Activated naive CD4-positive, alpha-beta T cell treated with anti-CD3 and anti-CD28 coated beads, Interleukin-2, amount 10 ng/mL, durations not matched to agents 5 hours and 36 hours (primary cell): ENCODE data around the gene TTC23L. TPM values are rescaled to one million over a fixed set of nuclear protein-coding genes. Genes with fewer than 3 reads are reported as not detected.

Experiments used
- total RNA-seq, 2 experiments: library from RNA; stranded (reverse); gene quantifications; one replicate each; pipeline ENCODE4 v1.2.3, GENCODE V29; 2021

Gene TTC23L
- total RNA-seq = not detected

DNA sequence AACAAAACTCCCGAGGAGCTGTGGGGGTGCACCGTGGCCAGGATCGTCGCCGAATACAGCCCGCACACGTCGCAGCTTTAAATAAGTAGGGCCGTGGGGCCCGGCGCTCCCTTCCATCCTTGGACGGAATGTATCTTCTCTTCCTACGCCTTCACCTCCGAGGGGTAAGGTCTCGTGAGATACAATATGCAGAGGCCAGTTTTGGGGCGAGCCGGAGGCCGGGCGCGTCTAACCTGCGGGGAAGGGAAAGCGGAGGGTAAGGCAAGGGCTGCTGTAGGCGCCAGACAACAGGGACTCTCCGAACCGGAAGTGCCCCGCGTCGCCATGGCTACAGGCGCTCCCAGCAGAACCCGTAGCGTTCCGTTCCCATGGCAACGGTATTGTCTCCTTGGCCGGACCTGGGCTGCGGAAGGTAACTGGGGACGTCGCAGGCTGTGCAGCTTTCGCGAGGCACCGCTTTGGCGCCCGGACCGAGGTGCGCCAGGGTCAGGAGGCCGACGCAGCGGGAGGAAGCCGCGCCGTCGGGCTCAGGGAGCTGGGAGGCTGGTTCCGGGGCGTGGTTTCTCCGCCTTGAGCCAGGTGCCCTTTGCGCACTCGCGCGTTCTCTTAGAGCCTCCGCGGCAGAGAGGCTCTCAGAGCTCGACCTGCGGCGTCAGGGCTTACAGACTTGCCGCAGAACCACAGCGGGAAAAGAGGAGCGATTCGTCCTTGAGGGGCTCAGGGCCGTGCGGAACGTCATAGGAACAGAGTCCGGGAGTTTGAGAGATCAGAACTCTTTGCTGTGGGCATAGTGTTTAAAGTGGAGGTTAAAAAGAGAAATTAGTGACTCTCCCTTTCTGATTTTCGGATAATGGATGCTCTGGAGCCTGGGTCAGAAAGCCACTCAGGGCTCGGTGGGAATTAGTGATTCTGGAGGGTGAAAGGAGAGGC lies at the start of gene TTC23L:
Gene TTC23L, plus strand, starts transcription at position 380 of the 930 bp plus-strand sequence. CDS start 1,508 bp downstream, outside the sequence.

DNA sequence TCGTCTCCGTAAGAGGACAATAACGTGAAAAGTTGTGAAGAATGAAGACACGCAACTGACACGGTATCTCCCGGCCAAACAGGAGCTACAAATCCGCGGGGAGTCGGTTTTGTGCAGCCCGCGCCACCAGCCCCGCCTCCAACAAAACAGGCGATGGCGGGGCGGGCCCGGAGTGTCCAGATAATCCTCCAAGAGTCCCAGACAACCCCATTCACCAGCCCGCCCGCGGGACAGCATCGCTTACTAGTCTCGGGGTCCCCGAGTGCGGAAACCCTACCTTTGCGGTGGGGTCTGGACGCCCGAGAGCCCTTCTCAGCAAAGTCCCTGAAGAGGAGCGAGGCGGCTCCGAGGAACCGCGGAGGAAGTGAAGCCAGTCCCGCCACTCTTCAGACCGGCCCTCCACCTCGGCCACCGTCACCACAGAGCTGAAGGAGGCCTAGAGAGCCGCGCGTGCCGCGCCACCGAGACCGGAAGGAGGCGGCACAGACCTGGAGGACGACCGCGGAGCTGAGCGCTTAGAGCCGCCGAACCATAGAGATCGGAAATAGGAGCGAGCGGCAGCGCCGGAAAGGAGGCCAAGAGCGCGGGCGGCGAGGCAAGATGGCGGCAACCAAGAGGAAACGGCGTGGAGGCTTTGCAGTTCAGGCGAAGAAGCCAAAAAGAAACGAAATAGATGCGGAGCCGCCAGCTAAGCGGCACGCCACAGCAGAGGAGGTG lies 76.3 kb downstream of the TTC23L start, which contains the start of the genes BRIX1 and RAD1:
Gene BRIX1, plus strand, starts transcription at position 573 of the 717 bp plus-strand sequence. Its CDS starts 28 bp downstream, at position 601.
Gene RAD1, minus strand, starts transcription at position 366 of the 717 bp plus-strand sequence. CDS start 612 bp downstream, outside the sequence.

DNA sequence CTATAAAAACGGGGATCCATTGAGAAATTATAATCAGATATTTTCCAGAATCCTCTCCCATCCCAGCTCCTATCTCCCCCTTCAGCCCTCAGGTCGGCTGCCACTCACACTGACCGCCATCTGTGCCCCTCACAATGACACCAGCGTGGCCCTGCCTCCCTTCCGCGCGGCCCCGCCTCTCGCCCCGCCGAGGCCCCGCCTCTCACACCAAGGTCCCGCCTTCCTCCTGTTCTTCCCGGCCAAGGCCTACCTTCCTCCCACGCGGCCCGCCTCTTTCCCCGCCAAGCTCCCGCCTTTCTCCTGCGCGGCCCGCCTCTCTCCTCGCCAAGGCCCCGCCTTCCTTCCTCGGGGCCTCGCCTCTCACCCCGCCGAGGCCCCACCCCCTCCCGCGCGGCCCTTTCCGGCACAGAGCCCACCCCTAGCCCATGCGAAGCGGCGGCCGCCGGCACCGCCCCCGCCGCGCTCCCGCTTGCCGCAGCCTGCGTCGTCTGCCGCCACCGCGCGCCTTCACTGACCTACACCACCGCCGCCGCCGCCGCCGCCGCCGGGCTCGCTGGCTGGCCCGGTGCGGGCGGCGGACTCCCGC lies 90.3 kb downstream of the TTC23L start, which contains the start of gene DNAJC21:
Gene DNAJC21, plus strand, starts transcription at position 426 of the 586 bp plus-strand sequence. CDS start 261 bp downstream, outside the sequence.

Other genes with a start within 250 kb of the TTC23L start
- under 1 TPM; 0.12 to 0.66 TPM for gene RAI14, start 182.8 kb upstream of the TTC23L start, total RNA-seq
- gene RAD1, start 76.3 kb downstream of the TTC23L start, total RNA-seq = 10 to 100 TPM; 23.6 to 23.9 TPM
- 10 to 100 TPM; 26.4 to 26.8 TPM for gene BRIX1, start 76.5 kb downstream of the TTC23L start, total RNA-seq
- 10 to 100 TPM; 54.4 to 55.4 TPM for gene DNAJC21, start 90.4 kb downstream of the TTC23L start, total RNA-seq
- gene AGXT2, start 208.8 kb downstream of the TTC23L start, total RNA-seq = not detected